Prostate gland (tissue), 2 donors: ENCODE results near the gene CANX.

Source experiments
- CTCF ChIP-seq, 4 experiments: fragments of 200-600 bp in 2 of 4; fragments of 450-650 bp in 2 of 4; sonication (generic) in 2 of 4; IDR thresholded peaks; 1 replicate in 3 of 4; 2 replicates in 1 of 4; pipeline ENCODE4 v1.5.1; 2016 to 2019; ENCODE audit warnings: antibody characterized with exemption in 4 of 4, mild to moderate bottlenecking in 2 of 4, moderate library complexity in 2 of 4
- POLR2AphosphoS5 ChIP-seq: sonication (generic); formaldehyde crosslinking; IDR thresholded peaks from one replicate; pipeline ENCODE4 v1.6.1; 2017; ENCODE audit warnings: antibody characterized with exemption

- TF ChIP-seq POLR2AphosphoS5 (peak; percentile 17), CTCF (IDR thresholded peaks at IDR 0.05) (no peak)
Observed at GRCh38 chr5:179699616-179700237, 960 bp downstream of the CANX start.
